HG02763 (cell line): ENCODE data around the gene SLC22A4.

ENCODE experiments used
- ATAC-seq: cut with Tn5 transposase; IDR thresholded peaks from one replicate; pipeline ENCODE4 v1.9.1; 2021; ENCODE audit warnings: mild to moderate bottlenecking, moderate library complexity; ENCODE audit not compliant: unreplicated experiment

SLC22A4 gene

GRCh38 chr5:132327252-132327955, 33.2 kb downstream of the SLC22A4 start:
- ATAC-seq = no peak

DNA sequence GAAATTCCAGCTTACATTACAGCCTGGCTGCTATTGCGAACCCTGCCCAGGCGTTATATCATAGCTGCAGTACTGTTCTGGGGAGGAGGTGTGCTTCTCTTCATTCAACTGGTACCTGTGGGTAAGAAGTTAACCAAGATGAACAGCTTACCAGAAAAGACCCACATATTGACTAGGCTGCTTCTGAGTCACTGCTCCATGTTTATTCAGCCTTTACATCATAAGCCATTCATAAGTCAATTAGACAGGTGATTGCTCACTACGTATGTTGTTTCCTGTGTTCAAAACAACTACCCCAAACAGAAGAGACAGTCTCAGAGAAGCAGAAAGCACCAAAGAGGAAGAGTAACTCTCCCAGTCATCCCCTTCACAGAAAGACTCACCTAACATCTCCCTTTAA, 40.6 kb downstream of the SLC22A4 start:
- no peak for ATAC-seq

DNA sequence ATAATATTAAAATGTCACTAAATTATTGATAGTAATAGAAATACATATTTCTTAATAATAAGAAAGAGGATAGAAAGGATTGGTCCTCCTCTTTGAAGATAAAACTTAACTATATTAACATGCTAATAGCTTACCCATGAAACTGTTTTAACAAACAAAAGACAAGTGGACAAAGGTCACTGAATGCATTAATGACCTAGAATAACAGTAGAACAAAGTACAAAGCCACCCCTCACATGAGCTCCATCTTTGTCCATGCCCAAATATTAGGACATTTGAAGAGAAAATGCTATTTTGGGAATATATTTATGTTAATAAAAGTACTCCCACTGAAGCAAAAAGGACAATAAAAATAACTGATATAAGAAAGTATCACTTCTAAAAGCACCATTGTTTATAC, 41.2 kb downstream of the SLC22A4 start:
- ATAC-seq = no peak

GRCh38 chr5:132339502-132339901, 45.3 kb downstream of the SLC22A4 start:
- ATAC-seq = no peak

GRCh38 chr5:132342291-132343180, 48.3 kb downstream of the SLC22A4 start:
- ATAC-seq = no peak

- no peak for ATAC-seq
These were observed 50.8 kb downstream of the SLC22A4 start for GRCh38 chr5:132344775-132345514.

DNA sequence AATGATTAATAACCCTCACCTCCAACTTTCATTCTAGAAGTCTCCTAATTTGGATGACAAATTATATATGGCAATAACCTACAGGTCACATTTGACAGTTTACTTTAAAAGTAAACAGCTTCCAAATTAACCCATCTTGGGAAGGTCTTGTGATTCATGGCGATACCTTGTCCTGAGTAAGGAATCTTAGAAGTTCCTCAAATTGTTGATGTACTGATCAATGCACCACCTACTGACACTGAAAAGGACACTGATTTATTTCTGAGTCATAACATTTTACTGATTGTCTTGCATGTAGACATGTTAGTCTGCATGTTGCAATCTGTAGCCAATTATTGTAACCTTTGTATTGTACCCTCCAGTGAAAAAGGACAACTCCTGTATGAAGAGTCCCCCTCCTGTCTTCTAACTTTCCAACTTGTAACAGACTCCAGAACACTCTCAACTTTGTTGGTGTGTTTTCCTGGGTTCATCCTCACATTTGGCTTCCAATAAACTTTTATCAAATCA, 59.3 kb downstream of the SLC22A4 start:
- no peak for ATAC-seq

GRCh38 chr5:132354381-132355139, 60.4 kb downstream of the SLC22A4 start:
- ATAC-seq = no peak

GRCh38 chr5:132355140-132355765, 61.1 kb downstream of the SLC22A4 start:
- no peak for ATAC-seq

- ATAC-seq = no peak
These were observed 64.6 kb downstream of the SLC22A4 start for GRCh38 chr5:132358775-132359174.

DNA sequence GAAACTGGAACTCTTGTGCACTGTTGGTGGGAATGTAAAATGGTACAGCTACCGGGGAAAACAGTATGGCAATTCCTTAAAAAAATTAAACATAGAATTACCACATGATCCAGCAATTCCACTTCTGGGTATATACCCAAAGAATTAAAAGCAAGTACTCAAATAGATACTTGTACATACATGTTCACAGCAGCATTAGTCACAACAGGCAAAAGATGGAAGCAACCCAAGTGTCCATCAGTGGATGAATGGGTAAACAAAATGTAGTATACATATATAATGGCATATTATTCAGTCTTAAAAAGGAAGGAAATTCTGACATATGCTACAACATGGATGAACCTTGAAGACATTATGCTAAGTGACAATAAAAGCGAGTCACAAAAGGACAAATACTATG, 67.9 kb downstream of the SLC22A4 start:
- ATAC-seq = no peak

DNA sequence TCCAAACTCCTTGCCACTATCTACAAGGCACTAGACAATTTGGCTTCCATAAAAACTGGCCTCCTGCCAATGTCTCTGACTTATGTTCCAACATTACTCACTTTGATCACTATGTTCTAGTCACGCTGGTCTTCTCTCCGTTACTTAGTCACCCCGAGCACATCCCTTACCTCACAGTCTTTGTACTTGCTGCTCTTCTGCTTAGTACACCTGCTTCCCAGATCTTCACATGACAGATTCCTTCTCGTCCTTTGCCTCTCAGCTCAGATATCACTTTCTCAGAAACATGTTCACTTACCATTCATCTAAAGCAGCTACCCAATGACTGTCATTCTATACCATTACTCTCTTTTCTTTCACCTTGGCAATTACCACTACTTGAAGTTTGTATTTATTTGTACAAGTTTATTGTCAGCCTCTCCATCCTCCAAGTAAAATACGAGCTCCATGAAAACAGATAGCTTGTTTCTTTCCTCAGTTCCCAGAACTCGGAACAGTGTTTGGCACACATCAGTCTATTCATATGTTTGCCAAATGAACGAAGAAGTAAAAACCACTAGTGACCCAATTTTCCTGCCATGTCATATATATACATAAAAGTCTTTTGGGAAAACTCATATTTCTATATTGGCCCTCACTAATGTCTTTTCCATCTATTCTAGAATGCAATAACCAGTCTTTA, 69.4 kb downstream of the SLC22A4 start:
- ATAC-seq = no peak

GRCh38 chr5:132364319-132364718, 70.1 kb downstream of the SLC22A4 start:
- ATAC-seq = no peak

- no peak for ATAC-seq
These were observed 71.0 kb downstream of the SLC22A4 start for GRCh38 chr5:132365213-132365612.

DNA sequence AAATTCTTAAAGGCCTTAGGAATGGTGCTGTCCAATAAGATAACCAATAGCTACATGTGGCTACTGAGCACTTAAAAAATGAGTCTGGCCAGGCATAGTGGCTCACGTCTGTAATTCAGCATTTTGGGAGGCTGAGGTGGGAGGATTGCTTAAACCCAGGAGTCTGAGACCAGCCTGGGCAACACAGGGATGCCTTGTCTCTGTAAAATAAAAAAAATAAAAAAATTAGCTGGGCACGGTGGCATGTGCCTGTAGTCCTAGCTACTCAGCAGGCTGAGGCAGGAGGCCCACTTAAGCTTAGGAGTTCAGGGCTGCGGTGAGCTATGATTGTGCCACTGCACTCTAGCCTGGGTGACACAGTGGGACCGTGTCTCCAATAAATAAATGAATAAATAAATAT, 74.0 kb downstream of the SLC22A4 start:
- no peak for ATAC-seq

DNA sequence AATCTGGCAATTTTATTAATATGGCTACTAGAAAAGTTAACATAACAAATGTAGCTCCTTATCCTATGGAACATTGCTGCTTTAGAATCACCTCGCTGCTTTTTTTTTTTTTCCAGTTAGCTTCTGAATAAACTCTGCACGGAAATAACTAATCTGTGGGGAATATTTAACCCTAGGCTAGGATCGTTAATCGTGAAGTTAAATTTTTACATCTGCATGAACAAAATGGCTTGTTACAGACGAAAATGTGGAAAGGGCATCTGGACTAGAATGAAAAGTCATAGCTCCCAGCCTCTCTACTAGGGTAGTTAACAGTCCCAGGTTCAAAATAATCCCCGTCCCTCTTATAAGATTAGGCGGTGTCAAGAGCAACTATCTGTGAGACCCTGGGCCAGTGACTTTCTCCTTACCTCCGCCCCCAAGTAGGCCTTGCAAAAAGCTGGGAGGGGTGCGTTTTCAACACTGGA, 74.8 kb downstream of the SLC22A4 start:
- ATAC-seq = no peak

GRCh38 chr5:132369474-132370180, 75.4 kb downstream of the SLC22A4 start, which contains the start of gene SLC22A5:
SLC22A5 (plus strand) TSS chr5:132369710; CDS start chr5:132369973, 263 bp downstream.
- peak; percentile 88 for ATAC-seq

DNA sequence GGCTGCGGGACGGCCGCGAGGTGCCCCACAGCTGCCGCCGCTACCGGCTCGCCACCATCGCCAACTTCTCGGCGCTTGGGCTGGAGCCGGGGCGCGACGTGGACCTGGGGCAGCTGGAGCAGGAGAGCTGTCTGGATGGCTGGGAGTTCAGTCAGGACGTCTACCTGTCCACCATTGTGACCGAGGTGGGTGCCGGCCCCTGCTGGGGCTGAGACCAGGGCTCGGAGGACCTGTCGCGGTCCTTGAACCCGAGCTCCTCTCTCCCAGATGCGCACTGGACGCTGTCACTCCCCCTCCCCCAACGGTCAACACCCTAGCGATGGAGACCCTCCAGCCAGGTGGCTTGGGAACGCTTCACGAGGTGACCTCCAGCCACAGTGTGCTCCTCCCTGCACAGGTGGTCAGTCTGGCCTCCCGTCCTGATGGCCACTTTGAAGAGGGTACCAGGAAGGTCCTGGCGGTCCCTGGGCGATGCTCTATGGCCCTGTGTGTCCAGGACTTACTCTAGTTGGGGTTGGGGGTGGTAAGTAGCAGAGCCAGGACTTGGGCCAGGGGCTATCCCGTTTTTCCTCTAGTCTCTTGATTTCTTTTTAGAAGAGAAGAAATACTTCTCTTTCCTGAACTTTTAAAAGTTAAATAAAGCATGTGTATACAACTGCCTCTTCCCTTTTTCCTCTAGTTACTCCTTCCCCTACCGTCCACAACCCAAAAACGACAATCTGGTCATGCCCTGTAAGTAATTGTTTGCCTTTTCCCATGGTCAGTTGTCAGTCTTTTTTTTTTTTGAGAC, 76.2 kb downstream of the SLC22A4 start:
- ATAC-seq = no peak
